ENCODE results near the gene MACROD2. TPM values are rescaled to one million over a fixed set of nuclear protein-coding genes. Genes with fewer than 3 reads are reported as not detected.
A peak's percentile ranks its signal among the peaks of the same experiment; 100 is the strongest.

Gene MACROD2
- polyA plus RNA-seq, 5 donors, result 5.3 to 8.3 (median 8.1) TPM

DNA sequence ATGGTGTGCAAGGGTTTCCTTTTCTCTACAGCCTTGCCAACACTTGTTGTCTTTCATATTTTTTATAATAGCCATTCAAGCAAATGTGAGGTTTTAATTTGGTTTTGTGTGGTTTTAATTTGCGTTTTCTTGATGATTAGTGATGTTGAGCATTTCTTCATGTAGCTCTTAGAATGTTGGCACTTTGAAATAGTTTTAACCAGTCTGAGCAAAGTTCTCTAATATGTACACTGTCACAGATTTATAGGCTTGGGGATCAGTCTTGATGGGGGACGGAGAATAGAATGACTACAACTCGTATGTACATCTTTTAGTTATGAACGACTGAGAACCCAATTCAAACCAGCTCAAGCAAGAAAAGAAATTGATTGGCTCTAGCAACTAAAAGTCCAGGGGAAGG lies 1574.8 kb downstream of the MACROD2 start:
- no peak for DNase-seq

DNA sequence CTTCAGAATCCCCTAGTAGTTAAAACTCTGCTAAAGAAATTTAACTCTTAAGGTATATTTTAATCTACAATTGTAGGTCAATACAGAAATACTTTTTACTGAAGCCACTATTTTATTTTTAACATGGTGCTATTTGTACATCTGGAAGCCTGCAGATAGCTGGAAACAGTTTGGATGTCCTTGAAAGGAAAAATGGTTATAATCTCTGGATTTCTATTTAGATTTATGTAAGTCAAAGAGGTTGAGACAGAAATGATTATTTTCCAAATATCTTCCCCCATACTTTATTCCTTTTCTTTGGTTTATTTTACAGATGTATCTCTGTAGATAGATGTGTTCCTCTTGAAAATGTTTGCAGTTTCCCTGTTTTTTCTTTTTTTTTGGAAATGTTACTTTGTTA lies 1575.7 kb downstream of the MACROD2 start:
- DNase-seq, result no peak

- DNase-seq, result no peak
Measured at GRCh38 chr20:15575255-15575654, 1579.9 kb downstream of the MACROD2 start.

DNA sequence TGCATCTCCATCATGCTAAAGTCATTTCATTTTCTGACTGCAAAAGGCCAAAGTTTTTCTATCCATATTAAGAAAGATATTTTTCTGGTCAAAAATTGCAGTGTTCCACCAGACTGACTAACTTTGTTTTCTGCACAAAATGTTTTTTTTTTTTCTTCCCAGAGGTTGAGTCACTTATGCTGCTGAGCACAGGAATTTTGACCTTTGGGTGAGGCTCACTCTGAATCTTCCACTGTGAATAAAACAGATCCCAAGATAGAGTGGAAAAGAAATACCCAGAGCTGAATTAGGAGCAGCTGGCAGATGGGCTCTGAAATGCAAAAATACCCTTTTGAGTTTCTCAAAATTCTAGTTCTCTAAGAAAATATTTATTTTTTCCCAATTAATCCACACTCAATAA lies 1581.1 kb downstream of the MACROD2 start:
- no peak for DNase-seq

DNA sequence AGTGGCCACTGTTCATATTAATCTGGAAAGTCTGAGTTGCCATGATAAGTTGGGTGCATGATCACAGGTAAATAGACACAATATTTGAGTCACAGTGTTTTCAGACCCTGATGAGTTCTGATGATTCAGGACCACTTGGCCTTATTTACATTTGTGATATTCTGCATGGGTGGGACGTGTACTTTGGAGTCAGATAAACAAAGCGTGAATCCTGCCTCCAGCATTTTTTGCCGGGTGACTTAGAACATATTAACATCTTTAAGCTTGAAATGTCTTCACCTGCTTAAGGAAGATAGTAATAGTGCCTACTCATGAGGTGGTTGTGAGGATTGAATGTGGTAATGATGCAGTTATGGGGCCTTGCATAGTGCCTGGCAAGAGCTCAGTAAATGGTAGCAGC lies 1582.8 kb downstream of the MACROD2 start:
- no peak for DNase-seq

GRCh38 chr20:15579688-15580087 lies 1584.4 kb downstream of the MACROD2 start:
- no peak for DNase-seq

GRCh38 chr20:15582146-15582760 lies 1586.9 kb downstream of the MACROD2 start:
- no peak for DNase-seq

DNA sequence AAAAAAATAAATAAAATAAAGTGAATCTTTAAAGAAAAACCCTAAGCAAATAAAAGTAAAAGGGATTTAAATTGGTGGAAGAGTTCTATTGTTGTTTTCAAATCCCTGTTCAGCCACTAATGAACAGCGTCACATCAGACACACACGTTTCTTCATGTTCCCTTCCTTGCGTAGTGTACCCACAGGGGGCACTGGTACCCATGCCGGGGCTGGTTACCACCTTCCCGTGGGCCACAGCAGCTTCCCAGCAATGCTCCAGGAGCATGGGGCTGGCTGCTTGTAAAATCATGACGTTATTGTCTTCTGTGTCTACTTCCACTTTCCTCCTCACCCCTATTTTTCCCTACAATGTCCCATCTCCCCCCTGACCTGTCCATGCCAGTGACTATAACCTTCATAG lies 1589.2 kb downstream of the MACROD2 start:
- no peak for DNase-seq

DNA sequence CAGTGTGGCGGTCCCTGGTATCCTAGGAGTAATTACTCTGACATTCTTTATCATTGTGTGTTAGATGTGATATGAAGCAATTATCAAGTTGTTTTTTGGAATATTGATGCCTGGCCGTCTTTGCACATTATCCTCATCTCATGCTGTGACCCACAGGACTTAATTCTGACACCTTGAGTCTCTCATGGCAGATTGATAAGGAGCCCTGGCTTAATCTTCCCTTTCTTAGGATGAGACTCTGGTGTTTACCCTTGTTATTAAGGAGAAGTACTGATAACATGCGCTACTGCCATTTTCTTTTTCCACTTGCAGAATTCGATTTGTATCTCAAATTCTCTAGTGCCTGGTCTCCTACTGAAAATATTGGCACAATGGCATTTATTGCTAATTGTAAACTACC lies 1597.8 kb downstream of the MACROD2 start:
- DNase-seq, result no peak

DNA sequence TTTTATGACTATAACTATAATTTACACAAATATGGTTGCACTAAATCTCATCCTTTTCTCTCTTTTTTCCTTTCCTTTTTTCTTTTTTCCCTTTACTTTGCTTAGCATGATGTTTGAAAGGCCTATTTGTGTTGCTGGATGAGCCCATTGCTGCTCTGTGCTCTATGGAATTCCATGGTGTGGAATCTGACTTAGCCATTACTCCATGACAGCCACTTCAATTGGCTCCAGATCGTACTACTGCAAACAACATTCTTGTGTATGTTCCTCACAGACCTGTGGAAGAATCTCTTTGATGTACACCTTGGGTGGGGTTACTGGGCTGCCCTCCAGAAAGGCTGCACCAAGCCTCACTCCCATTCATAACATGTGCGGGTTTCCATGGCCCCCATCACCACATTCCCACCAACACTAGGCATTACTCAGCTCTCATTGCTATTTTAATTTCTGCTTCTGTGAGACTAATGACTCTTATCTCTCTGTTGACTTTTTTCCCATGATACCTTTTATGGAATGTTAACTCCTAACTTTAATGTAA lies 1598.9 kb downstream of the MACROD2 start:
- no peak for DNase-seq

GRCh38 chr20:15596220-15596890 lies 1601.0 kb downstream of the MACROD2 start:
- DNase-seq, result no peak

DNA sequence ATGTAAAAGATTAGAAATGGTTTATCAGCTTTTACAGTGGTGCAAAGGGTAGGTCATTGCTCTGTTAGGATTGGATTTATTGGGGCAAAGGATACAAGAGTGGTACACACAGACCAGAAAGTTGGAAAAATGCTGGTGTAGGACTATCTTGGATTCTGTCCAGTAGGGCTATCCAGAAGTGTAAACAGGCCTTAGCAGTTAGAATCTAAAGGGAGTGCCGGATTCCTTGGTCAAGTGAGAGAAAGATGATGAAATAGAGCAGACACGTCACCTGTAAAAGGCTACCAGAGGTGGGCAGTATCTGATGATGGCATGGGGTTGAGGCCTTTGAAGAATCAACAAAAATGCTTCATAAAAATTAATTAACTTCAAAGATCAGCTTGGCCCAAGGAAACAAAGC lies 1602.0 kb downstream of the MACROD2 start:
- no peak for DNase-seq

DNA sequence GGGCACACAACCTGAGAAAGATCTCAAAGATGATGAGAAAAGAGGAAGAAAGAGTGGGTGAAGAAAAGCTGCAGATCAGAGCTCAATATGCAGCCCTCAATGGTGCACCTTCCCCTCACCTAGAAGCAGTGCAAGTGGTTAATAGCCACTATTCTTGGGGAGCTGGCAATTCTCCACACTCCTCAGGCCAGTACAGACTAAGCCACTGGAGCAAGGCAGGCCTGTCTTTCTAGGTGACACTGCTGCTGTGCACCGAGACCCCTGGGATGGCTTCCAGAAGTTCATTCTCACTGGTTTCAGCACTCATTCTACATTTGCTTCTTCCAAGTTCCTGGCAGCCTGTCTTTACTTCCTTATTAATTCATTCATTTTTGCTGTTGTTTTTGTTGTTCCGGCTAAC lies 1604.6 kb downstream of the MACROD2 start:
- no peak for DNase-seq

DNA sequence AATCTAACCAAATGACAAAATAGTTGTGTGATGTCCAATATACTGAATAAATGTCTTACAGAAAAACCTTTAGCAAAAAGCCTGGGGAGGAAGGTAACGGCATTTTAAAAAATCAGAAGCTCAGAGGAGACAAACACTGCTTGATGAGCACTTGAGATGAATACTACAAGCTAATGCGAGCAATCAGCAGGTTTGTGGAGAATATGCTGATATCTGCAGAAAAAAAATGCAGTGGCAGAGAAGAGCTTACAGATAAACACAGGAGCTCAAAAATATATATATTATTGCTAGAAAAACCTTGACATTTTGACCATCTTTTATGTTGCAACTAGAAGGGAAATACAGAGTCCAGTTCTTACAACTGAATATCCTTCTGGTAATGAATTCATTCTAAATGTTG lies 1605.2 kb downstream of the MACROD2 start:
- DNase-seq, result no peak

DNA sequence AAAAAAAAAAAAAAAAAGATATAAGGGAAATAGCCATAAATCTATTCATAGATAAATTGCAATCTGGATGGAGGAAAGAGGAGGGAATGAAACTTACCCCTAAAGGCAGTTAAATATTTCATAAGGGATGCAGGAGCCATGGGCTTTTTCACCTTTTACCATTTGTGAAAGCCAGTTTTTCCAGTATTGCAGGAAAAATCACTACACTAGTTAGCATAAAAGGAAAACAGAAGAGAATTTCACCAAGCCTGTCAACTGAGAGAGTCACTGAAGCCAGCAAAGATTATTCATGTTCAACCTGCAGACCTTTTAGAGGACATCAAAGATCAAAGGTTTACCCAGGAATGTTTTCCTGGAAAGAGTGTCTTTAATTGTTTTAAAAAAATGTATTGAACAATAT lies 1608.2 kb downstream of the MACROD2 start:
- DNase-seq, result no peak

- DNase-seq, result no peak
Measured at GRCh38 chr20:15603978-15604805, 1608.9 kb downstream of the MACROD2 start.

DNA sequence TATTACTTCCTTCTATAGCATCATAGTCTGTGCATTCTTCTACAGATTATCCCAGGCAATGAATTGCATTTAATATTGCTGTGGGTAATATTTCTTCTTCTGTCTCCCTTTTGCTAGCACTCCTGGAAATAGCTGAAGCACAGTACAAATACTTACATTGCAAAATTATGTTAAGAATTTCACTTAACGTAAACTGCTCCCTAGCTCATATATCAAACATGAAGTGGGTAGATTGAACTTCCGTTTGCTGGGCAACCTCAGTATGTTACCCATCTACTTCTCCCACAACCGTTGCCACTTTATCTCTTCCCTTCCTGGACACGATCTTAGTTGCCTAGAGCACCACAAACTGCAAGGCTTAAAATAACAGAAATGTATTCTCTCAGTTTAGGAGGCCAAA lies 1614.6 kb downstream of the MACROD2 start:
- DNase-seq, result no peak

DNA sequence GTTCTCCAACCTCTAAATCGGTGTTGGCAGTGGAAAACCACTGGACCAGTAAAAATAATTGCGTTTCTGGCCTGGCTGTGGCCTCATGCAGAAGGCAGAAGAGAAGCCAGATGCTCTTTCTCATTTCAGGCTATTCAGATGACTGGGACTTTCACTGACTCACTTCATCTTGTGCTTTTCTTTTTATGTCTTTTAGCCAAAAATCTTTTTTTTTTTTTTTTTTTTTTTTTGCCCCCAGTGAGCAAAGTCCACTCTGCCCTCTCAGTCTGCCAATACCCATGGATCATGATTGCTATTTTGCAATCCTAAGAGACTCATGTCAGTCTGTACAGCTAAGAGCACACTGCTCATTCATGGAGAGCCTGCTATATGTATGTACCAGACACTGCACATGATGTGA lies 1615.5 kb downstream of the MACROD2 start:
- peak in 1 of 2 donors; percentile 31 for DNase-seq

DNA sequence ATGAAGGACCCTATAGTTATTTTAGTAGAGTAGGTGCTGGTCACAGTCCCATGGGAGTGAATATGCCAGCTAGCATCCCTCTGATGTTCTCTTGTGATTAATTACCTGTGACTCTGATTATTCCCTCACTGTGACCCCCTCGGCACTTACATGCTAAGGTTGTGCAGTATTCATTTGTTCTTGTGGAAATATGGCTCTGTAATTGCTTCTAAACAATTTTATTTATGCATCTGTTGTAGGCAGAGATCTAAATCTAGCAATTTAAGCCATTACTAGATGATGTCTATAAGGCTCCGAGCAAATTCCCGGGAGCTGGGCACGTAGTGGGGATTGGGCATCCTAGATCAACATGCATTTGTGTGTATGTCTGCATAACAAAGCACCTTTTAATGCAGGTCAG lies 1616.2 kb downstream of the MACROD2 start:
- DNase-seq, result no peak

DNA sequence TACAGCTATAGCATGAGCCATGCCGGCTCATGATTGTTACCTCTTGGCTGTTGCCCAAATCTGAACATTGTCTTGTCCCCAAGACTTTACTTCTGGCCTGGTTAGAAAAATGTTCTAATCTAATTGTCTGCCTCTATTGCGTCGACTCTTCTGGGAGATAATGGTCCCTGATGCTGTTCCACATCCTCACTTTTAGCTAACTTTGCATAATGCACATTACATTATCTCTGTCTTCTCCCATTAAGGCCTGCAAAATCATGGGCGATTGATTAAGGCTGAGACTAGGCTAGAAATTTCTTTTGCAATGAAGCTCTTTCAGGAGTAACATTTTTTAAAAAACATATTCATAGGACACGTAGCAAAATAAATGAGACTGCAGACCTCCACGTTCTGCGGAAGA lies 1616.9 kb downstream of the MACROD2 start:
- no peak for DNase-seq

- no peak for DNase-seq
Measured at GRCh38 chr20:15612769-15613168, 1617.5 kb downstream of the MACROD2 start.

DNA sequence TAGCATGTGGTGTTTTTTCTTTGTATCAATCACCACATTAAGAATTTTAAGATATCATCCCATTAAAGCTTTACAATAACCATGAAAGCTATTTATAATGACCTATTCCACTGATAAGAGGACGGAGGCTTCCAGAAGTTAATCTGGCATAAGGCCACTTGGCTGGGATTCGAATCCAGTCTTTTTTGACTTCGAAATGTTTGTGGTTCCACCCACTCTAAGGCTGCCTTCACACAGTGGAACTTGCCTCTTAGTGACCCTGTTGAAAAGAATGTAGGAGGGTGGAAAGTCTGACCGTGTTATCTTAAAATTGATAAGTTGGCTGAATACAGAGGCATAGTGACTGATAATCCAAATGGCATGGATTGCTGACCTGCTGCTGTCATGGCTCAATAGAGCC lies 1618.2 kb downstream of the MACROD2 start:
- no peak for DNase-seq

GRCh38 chr20:15616626-15617025 lies 1621.3 kb downstream of the MACROD2 start:
- DNase-seq, result no peak
